H1 (cell line): ENCODE data around the gene SLC25A34. TPM values are rescaled to one million over a fixed set of nuclear protein-coding genes. Genes with fewer than 3 reads are reported as not detected.

Source experiments
- CTCF ChIA-PET: fragments of 300-600 bp; sonication (Branson Sonifier 250); formaldehyde crosslinking; loops from one replicate; lab custom pipeline; 2021; ENCODE audit not compliant: partially characterized antibody; lab: Charles Lee
- POLR2A ChIA-PET: fragments of 300-600 bp; sonication (Branson Sonifier 250); formaldehyde crosslinking; loops from one replicate; lab custom pipeline; 2021; ENCODE audit warnings: inconsistent platforms; ENCODE audit not compliant: partially characterized antibody; lab: Charles Lee
- DNase-seq, 2 experiments: peaks; one replicate each; pipeline versions ENCODE4 v3.0.0 to v3.0.0-alpha.2; 2010 to 2022; ENCODE audit warnings: low spot score in 2 of 2, low read depth in 1 of 2, mixed read lengths in 1 of 2
- FAIRE-seq: peaks from 2 replicates; lab custom pipeline; 2011; peaks lifted over from hg19 to GRCh38; lab: Jason Lieb, UNC
- H2AFZ ChIP-seq: 2 replicates; pipeline ENCODE4 v1.8.1; 2012; ENCODE audit warnings: low read length, inconsistent platforms
- H2AK5ac ChIP-seq: 2 replicates; pipeline ENCODE4 v1.6.1; 2013; ENCODE audit warnings: low read depth, low read length
- H2BK120ac ChIP-seq: replicated peaks from 2 replicates; pipeline ENCODE3; 2013; ENCODE audit warnings: low read depth, low read length, inconsistent platforms
- H2BK12ac ChIP-seq: 2 replicates; pipeline ENCODE4 v1.6.1; 2013; ENCODE audit warnings: low read depth, low read length
- H2BK15ac ChIP-seq: 2 replicates; pipeline ENCODE4 v1.6.1; 2013; ENCODE audit warnings: low read length
- H2BK20ac ChIP-seq: 2 replicates; pipeline ENCODE4 v1.6.1; 2013; ENCODE audit warnings: low read length
- H2BK5ac ChIP-seq: 2 replicates; pipeline ENCODE4 v1.6.1; 2013; ENCODE audit warnings: low read depth, low read length
- H3K14ac ChIP-seq: 2 replicates; pipeline ENCODE4 v1.6.1; 2013; ENCODE audit warnings: inconsistent platforms; ENCODE audit not compliant: insufficient read length
- H3K18ac ChIP-seq: 2 replicates; pipeline ENCODE4 v1.6.1; 2013; ENCODE audit warnings: low read length; ENCODE audit errors: extremely low read depth
- H3K23ac ChIP-seq: 2 replicates; pipeline ENCODE4 v1.6.1; 2013; ENCODE audit warnings: inconsistent platforms; ENCODE audit not compliant: insufficient read length
- H3K23me2 ChIP-seq: 2 replicates; pipeline ENCODE4 v1.6.1; 2013; ENCODE audit warnings: low read depth, low read length
- H3K27ac ChIP-seq: 2 replicates; pipeline ENCODE4 v1.6.1; 2011; ENCODE audit warnings: low read depth, low read length, inconsistent platforms
- H3K27me3 ChIP-seq, 4 experiments: replicated peaks in 1 of 4; 1 replicate in 1 of 4; 2 replicates in 3 of 4; pipeline versions ENCODE4 v1.6.1 to v1.8.1; 2011 to 2013; ENCODE audit warnings: low read length in 3 of 4, mild to moderate bottlenecking in 3 of 4, inconsistent platforms in 2 of 4, mixed read lengths in 2 of 4, moderate library complexity in 1 of 4; ENCODE audit not compliant: control insufficient read depth in 3 of 4, insufficient read depth in 3 of 4; ENCODE audit errors: extremely low read depth in 1 of 4
- H3K36me3 ChIP-seq, 4 experiments: 2 replicates each; pipeline versions ENCODE4 v1.6.1 to v1.8.1; 2011 to 2013; ENCODE audit warnings: mild to moderate bottlenecking in 4 of 4, low read length in 3 of 4, moderate library complexity in 2 of 4, control low read depth in 1 of 4, inconsistent platforms in 1 of 4; ENCODE audit not compliant: insufficient read depth in 4 of 4, control insufficient read depth in 2 of 4
- H3K4ac ChIP-seq: replicated peaks from 2 replicates; pipeline ENCODE3; 2013; ENCODE audit warnings: low read length, low read depth, mixed read lengths, inconsistent platforms; ENCODE audit not compliant: insufficient read length
- H3K4me1 ChIP-seq, 4 experiments: replicated peaks in 1 of 4; 1 replicate in 1 of 4; 2 replicates in 3 of 4; pipeline versions ENCODE4 v1.6.1 to v1.8.1; 2011 to 2013; ENCODE audit warnings: low read length in 3 of 4, inconsistent platforms in 2 of 4, mixed read lengths in 1 of 4; ENCODE audit not compliant: insufficient read depth in 4 of 4, control insufficient read depth in 3 of 4
- H3K4me2 ChIP-seq, 2 experiments: 2 replicates each; pipeline versions ENCODE4 v1.6.1 to v1.8.1; 2011 to 2013; ENCODE audit warnings: low read depth in 2 of 2, low read length in 2 of 2, control low read depth in 1 of 2, inconsistent platforms in 1 of 2, mild to moderate bottlenecking in 1 of 2; ENCODE audit not compliant: insufficient read depth in 1 of 2
- H3K4me3 ChIP-seq, 4 experiments: fragments of 200-600, 300-600 bp in 1 of 4; sonication (generic), shearing (Covaris generic), sonication (Bioruptor Twin) in 1 of 4; 2 replicates each; pipeline versions ENCODE4 v1.5.1 to v1.8.1; 2011 to 2016; ENCODE audit warnings: low read length in 4 of 4, low read depth in 3 of 4, control low read depth in 2 of 4, inconsistent platforms in 2 of 4, mild to moderate bottlenecking in 2 of 4, mixed read lengths in 1 of 4, moderate library complexity in 1 of 4; ENCODE audit not compliant: insufficient read depth in 2 of 4; ENCODE audit errors: extremely low read depth in 1 of 4
- H3K56ac ChIP-seq: replicated peaks from 2 replicates; pipeline ENCODE3; 2013; ENCODE audit warnings: low read depth, mild to moderate bottlenecking, mixed read lengths, low read length, inconsistent platforms; ENCODE audit not compliant: insufficient read length
- H3K79me1 ChIP-seq: 2 replicates; pipeline ENCODE4 v1.6.1; 2013; ENCODE audit warnings: low read depth, low read length, control low read depth
- H3K79me2 ChIP-seq, 2 experiments: 2 replicates each; pipeline versions ENCODE4 v1.6.1 to v1.8.1; 2012 to 2013; ENCODE audit warnings: low read length in 2 of 2, mild to moderate bottlenecking in 2 of 2, inconsistent platforms in 1 of 2; ENCODE audit not compliant: insufficient read depth in 2 of 2, control insufficient read depth in 1 of 2
- H3K9ac ChIP-seq, 4 experiments: replicated peaks in 1 of 4; 1 replicate in 1 of 4; 2 replicates in 3 of 4; pipeline versions ENCODE4 v1.6.1 to v1.8.1; 2011 to 2013; ENCODE audit warnings: low read depth in 3 of 4, low read length in 3 of 4, control low read depth in 2 of 4, mild to moderate bottlenecking in 2 of 4, moderate library complexity in 2 of 4, inconsistent platforms in 1 of 4; ENCODE audit errors: extremely low read depth in 1 of 4
- H3K9me3 ChIP-seq, 2 experiments: 2 replicates each; pipeline versions ENCODE4 v1.6.1 to v1.8.1; 2012 to 2013; ENCODE audit warnings: mild to moderate bottlenecking in 2 of 2, moderate library complexity in 2 of 2, control low read depth in 1 of 2, inconsistent platforms in 1 of 2, low read depth in 1 of 2, low read length in 1 of 2, mixed read lengths in 1 of 2; ENCODE audit not compliant: insufficient read depth in 2 of 2
- H4K20me1 ChIP-seq, 2 experiments: replicated peaks in 1 of 2; 2 replicates each; pipeline versions ENCODE3 to v1.8.1; 2011 to 2013; ENCODE audit warnings: inconsistent platforms in 2 of 2, low read length in 2 of 2, mild to moderate bottlenecking in 1 of 2; ENCODE audit not compliant: insufficient read depth in 2 of 2, control insufficient read depth in 1 of 2
- H4K5ac ChIP-seq: 2 replicates; pipeline ENCODE4 v1.6.1; 2013; ENCODE audit warnings: low read length, low read depth, mixed read lengths, inconsistent platforms; ENCODE audit not compliant: insufficient read length
- H4K8ac ChIP-seq: 2 replicates; pipeline ENCODE4 v1.8.0; 2013; ENCODE audit warnings: mild to moderate bottlenecking, moderate library complexity, low read length, inconsistent platforms; ENCODE audit not compliant: insufficient read depth; ENCODE audit errors: extremely low read depth
- H4K91ac ChIP-seq: replicated peaks from 2 replicates; pipeline ENCODE3; 2013; ENCODE audit warnings: low read length, mixed read lengths, inconsistent platforms; ENCODE audit not compliant: insufficient read length
- CHD2 ChIP-seq: IDR thresholded peaks from 2 replicates; pipeline ENCODE4 v1.6.1; 2012; ENCODE audit warnings: low read length, improper control_type of control experiment
- CREB1 ChIP-seq: IDR thresholded peaks from 2 replicates; pipeline ENCODE4 v1.6.1; 2012; ENCODE audit warnings: inconsistent platforms
- KDM1A ChIP-seq: fragments of 200-600, 300-600 bp; sonication (generic); IDR thresholded peaks from 2 replicates; pipeline ENCODE4 v1.7.1; 2016; ENCODE audit warnings: mild to moderate bottlenecking, low read length, borderline replicate concordance
- TAF1 ChIP-seq: IDR thresholded peaks from 2 replicates; pipeline ENCODE4 v1.6.1; 2011; ENCODE audit warnings: mild to moderate bottlenecking, low read depth, low read length
- WGBS, 2 experiments: shearing (Covaris generic) in 1 of 2; methylation state at CpG; one replicate each; pipeline versions ENCODE4 v1.1.6 to v1.1.7; 2013 to 2015; ENCODE audit warnings: low lambda C conversion rate in 2 of 2, mixed read lengths in 2 of 2, inconsistent platforms in 1 of 2, low coverage in 1 of 2, missing lambda C conversion rate in 1 of 2; ENCODE audit not compliant: insufficient replicate concordance in 2 of 2, insufficient coverage in 1 of 2, insufficient read length in 1 of 2; ENCODE audit errors: extremely low coverage in 1 of 2, missing lambda C conversion rate in 1 of 2; 5-methylcytosine and 5-hydroxymethylcytosine counted together
- polyA plus RNA-seq, 7 experiments: library from polyadenylated mRNA; depleted of rRNA in 3 of 7; stranded (reverse) in 5 of 7; unstranded in 2 of 7; fragments of >200 nt in 5 of 7; fragments of 200-250 nt in 2 of 7; gene quantifications; 1 replicate in 5 of 7; 2 replicates in 1 of 7; 4 replicates in 1 of 7; pipeline versions ENCODE4 v1.2.1 to v1.2.3, GENCODE V29; 2011 to 2013; ENCODE audit warnings: missing spikeins in 2 of 7, mixed read lengths in 2 of 7
- total RNA-seq: library from RNA; stranded (reverse); fragmentation: NEBNext Ultra II Directional; extraction: Animal tissue kit (Norgen Biotek cat#: 25700); gene quantifications from 2 replicates; pipeline ENCODE4 v1.2.1, GENCODE V29; 2021

SLC25A34 gene
- total and polyA plus RNA-seq, 2 of the 8 experiments (the other 6 are each of a cell fraction or from before 2014, with no cell fraction given) = 0.48 to 0.62 TPM

- Histone ChIP-seq H4K20me1 (peaks cover 0 to 3% of the 10 kb centered on the region in 2 experiments), H3K36me3 (peaks cover 4 to 20% (median 13%) of the 10 kb centered on the region in 4 experiments; a peak in 5 of 8 replicates), H3K56ac (no peak overlapping the region), H3K18ac (no peak overlapping the region), H4K5ac (no peak overlapping the region), H2BK12ac (no peak overlapping the region), H2BK120ac (no peak overlapping the region), H3K14ac (no peak overlapping the region), H3K9ac (no peak overlapping the region), H3K4ac (no peak overlapping the region), H3K23ac (no peak overlapping the region), H4K8ac (no peak overlapping the region), H2BK5ac (no peak overlapping the region), H2BK20ac (no peak overlapping the region)
- CTCF ChIA-PET = interaction anchor here (1.2 kb wide), 1 partner anchor 45 kb away, joined by 3 read pairs; no protein-coding TSS in a partner anchor
- WGBS, 2 experiments = 96% methylated on average over 14 of the region's 21 CpGs; no CpG with 5 or more reads in 1 of the 2 experiments
- no peak for DNase-seq
- TF ChIP-seq CHD2 (no peak), TAF1 (no peak), KDM1A (no peak), CREB1 (no peak)
- TF ChIP-seq, all 59 proteins: peak for 0
- Histone ChIP-seq H3K9me3 (no peaks in the 10 kb centered on the region), H2AFZ (no peak overlapping the region), H3K79me2 (no peaks in the 10 kb centered on the region), H4K91ac (no peak overlapping the region), H3K23me2 (no peaks in the 10 kb centered on the region), H2BK15ac (no peak overlapping the region), H3K4me2 (no peak overlapping the region), H3K27me3 (no peaks in the 10 kb centered on the region; a peak in 1 of 7 replicates), H2AK5ac (no peak overlapping the region), H3K4me3 (no peak overlapping the region), H3K27ac (no peak overlapping the region), H3K79me1 (no peaks in the 10 kb centered on the region), H3K4me1 (no peaks in the 10 kb centered on the region)
- POLR2A ChIA-PET = no interaction called here
- FAIRE-seq = no peak
Observed at GRCh38 chr1:15727021-15727420, 9.0 kb upstream of the SLC25A34 start.
